PFSK-1 (cell line): ENCODE data around the gene CHD9NB.

ENCODE experiments used
- REST ChIP-seq, 2 experiments: IDR thresholded peaks; 2 replicates each; pipeline versions ENCODE4 v1.6.1 to v1.8.0; 2011 to 2012; ENCODE audit warnings: low read depth in 2 of 2, low read length in 2 of 2, control low read depth in 1 of 2, inconsistent platforms in 1 of 2, mild to moderate bottlenecking in 1 of 2, moderate library complexity in 1 of 2; ENCODE audit not compliant: insufficient read depth in 1 of 2
- TAF1 ChIP-seq: IDR thresholded peaks from 2 replicates; pipeline ENCODE4 v1.6.1; 2012; ENCODE audit warnings: low read length, control low read depth, borderline replicate concordance; ENCODE audit not compliant: insufficient read depth

- TF ChIP-seq TAF1 (no peak), REST (IDR thresholded peaks at IDR 0.05; ENCODE audit: insufficient read depth in 1 of 2, low read depth in 2 of 2, low read length in 2 of 2) (no peak)
These were observed 1.4 kb upstream of the CHD9NB start for GRCh38 chr16:53053967-53054669.
